Effector CD8-positive, alpha-beta T cell (primary cell): Measurements from ENCODE around the gene ZNF784.

Experiments used
- DNase-seq: peaks from one replicate; lab custom pipeline; 2025; lab: John Stamatoyannopoulos, UW

ZNF784 gene

GRCh38 chr19:55621673-55622231 is 2.6 kb downstream of the ZNF784 start:
- no peak for DNase-seq

GRCh38 chr19:55621205-55621672 is 3.1 kb downstream of the ZNF784 start:
- DNase-seq: no peak

- peak; percentile 18 for DNase-seq
These were observed 3.8 kb downstream of the ZNF784 start for GRCh38 chr19:55620410-55621204.

- DNase-seq: no peak
These were observed 5.1 kb downstream of the ZNF784 start for GRCh38 chr19:55619286-55619685.

DNA sequence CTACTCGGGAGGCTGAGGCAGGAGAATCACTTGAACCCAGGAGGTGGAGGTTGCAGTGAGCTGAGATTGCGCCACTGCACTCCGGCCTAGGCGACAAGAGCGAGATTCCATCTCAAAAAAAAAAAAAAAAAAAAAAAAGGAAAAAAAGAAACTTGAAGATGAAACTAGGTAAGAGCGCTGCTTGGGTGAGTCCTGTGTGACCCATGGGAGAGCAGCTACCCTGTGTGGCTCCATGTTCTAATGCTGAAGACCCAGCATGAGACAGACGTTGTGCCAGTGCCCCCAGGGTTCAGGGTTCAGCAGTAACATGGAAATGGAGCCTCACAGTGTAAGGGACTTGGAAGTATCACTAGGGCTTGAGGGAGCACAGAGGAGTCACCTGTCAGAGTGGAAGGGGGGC is 5.9 kb downstream of the ZNF784 start:
- DNase-seq: no peak

GRCh38 chr19:55617426-55617825 is 6.9 kb downstream of the ZNF784 start:
- DNase-seq: no peak

DNA sequence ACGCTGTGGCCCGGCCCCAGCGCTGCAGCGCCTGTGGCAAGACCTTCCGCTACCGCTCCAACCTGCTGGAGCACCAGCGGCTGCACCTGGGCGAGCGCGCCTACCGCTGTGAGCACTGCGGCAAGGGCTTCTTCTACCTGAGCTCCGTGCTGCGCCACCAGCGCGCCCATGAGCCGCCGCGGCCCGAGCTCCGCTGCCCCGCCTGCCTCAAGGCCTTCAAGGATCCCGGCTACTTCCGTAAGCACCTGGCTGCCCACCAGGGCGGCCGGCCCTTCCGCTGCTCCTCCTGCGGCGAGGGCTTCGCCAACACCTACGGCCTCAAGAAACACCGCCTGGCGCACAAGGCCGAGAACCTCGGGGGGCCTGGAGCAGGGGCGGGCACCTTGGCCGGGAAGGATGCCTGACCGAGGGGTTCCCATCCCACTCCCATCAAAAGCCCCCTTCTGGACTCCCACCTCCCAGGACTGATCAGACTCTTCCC is 7.9 kb downstream of the ZNF784 start:
- DNase-seq: no peak

GRCh38 chr19:55615543-55616394 is 8.6 kb downstream of the ZNF784 start:
- DNase-seq: no peak

GRCh38 chr19:55614711-55615542 is 9.4 kb downstream of the ZNF784 start:
- DNase-seq: no peak

DNA sequence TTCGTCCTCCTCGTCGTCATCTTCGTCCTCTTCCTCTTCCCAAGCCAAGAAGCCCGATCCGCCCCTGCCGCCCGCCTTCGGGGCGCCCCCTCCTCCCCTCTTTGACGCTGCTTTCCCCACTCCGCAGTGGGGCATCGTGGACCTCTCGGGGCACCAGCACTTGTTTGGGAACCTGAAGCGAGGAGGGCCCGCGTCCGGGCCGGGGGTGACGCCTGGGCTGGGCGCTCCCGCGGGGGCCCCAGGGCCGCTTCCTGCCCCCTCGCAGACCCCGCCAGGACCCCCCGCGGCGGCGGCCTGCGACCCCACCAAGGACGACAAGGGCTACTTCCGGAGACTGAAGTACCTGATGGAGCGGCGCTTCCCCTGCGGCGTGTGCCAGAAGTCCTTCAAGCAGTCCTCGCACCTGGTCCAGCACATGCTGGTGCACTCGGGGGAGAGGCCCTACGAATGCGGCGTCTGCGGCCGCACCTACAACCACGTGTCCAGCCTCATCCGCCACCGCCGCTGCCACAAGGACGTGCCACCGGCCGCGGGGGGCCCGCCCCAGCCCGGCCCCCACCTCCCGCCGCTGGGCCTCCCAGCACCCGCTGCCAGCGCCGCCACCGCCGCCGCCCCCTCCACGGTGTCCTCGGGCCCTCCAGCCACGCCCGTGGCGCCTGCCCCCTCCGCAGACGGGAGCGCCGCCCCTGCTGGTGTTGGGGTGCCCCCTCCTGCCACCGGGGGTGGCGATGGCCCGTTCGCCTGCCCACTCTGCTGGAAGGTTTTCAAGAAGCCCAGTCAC is 10.2 kb downstream of the ZNF784 start:
- DNase-seq: no peak

DNA sequence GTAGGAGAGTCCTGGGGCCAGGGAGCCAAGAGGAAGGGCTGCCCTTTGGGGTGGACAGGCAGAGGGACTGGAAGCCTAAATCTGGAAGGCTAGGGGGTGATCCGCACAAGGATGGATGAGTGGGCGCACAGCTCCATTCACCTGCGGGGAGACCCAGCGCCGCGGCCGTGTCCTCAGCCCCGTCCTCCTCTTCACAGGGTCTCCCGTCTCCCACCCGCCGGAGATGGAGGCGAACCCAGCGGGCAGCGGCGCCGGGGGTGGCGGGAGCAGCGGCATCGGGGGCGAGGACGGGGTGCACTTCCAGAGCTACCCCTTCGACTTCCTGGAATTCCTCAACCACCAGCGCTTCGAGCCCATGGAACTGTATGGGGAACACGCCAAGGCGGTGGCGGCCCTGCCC is 11.0 kb downstream of the ZNF784 start:
- no peak for DNase-seq

- no peak for DNase-seq
These were observed 12.3 kb downstream of the ZNF784 start for GRCh38 chr19:55611983-55612645.

- DNase-seq: no peak
These were observed 12.9 kb downstream of the ZNF784 start for GRCh38 chr19:55611300-55611982.

- DNase-seq: no peak
These were observed 15.0 kb downstream of the ZNF784 start for GRCh38 chr19:55609326-55609725.

GRCh38 chr19:55606817-55607216 is 17.5 kb downstream of the ZNF784 start:
- DNase-seq: no peak

DNA sequence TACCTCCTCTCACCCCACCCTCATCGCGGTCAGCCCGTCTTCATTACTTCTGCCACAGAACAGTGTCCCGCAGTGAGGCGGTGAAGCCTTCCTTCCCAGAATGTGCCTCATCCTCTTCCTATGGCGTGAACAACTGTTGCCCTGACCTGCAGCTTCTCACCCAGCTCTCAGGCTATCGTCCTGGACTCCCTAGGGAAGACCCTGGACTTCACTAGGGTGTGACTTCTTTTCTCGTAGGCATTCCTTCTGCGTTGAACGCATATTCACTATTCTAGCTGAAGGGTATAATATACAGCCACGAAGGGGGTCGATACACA is 17.9 kb downstream of the ZNF784 start:
- no peak for DNase-seq

GRCh38 chr19:55605637-55606470 is 18.5 kb downstream of the ZNF784 start, which contains the start of gene ZNF865:
Gene ZNF865 (plus strand): TSS chr19:55605647. CDS start chr19:55613619, 7,972 bp downstream.
- peak; percentile 59 for DNase-seq

DNA sequence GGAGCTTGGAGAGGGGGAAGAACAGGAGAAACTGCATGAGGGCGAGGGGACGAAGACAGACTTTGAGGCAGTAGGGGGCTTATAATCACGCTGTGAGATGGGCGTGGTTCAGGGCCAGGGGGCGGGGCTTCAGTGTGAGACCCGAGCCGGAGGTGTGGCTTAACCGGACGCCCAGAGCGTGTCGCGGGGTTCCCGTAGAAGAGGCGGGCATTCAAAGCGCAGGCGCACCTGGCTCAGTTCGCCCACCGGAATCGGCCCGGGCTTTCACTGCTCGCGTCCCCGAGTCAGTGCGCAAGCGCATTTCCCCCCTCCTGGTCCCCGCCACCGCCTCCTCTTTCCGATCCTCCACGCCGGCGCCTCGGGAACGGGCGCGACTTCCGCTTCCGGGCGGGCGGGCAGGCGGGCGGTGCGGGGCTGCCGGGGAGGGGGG is 19.1 kb downstream of the ZNF784 start:
- DNase-seq: peak; percentile 96
